RWPE1 (cell line): ENCODE data around the gene ILDR1.

Experiments
- CTCF ChIA-PET: fragments of 350-600 bp; sonication (Branson Sonifier 250); formaldehyde crosslinking; extraction: SDS; loops from one replicate; lab custom pipeline; 2021; lab: Yijun Ruan, JAX
- POLR2A ChIA-PET: fragments of 400-600 bp; formaldehyde crosslinking; extraction: SDS; loops from one replicate; lab custom pipeline; 2020; ENCODE audit warnings: antibody characterized with exemption; ENCODE audit not compliant: low non-redundant PET; lab: Yijun Ruan, JAX
- DNase-seq: peaks from one replicate; pipeline ENCODE4 v3.0.0; 2012; ENCODE audit warnings: low spot score
- H3K27ac ChIP-seq: fragments of 450-650 bp; 2 replicates; pipeline ENCODE4 v1.5.1; 2017
- TF ChIP-seq, protein P1 (sequence below): fragments of 450-650 bp; conservative IDR thresholded peaks from 2 replicates; pipeline ENCODE4 v1.5.1; 2017; ENCODE audit warnings: low read depth, mild to moderate bottlenecking

The ILDR1 gene

DNA sequence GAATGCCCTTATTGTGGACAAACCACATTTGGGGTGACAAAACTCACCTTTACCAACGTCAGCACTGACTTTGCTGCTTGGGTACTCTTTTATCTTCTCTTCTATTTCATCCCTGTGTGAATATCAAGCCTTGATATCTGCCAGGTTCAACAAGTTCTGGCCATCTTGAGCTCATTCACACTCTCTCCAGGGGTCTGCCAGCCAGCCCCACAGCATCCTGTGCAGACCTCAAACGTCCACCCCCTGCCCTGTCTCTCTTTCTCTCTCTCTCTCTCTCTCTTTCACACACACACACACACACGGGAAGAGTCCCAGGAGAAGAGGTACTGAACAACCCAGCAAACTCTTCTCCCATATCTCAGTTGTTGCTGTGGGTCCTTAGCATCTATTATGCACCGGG, 10.7 kb downstream of the ILDR1 start:
- DNase-seq: no peak
- no peak overlapping the region for H3K27ac ChIP-seq
- TF ChIP-seq, protein P1, sequence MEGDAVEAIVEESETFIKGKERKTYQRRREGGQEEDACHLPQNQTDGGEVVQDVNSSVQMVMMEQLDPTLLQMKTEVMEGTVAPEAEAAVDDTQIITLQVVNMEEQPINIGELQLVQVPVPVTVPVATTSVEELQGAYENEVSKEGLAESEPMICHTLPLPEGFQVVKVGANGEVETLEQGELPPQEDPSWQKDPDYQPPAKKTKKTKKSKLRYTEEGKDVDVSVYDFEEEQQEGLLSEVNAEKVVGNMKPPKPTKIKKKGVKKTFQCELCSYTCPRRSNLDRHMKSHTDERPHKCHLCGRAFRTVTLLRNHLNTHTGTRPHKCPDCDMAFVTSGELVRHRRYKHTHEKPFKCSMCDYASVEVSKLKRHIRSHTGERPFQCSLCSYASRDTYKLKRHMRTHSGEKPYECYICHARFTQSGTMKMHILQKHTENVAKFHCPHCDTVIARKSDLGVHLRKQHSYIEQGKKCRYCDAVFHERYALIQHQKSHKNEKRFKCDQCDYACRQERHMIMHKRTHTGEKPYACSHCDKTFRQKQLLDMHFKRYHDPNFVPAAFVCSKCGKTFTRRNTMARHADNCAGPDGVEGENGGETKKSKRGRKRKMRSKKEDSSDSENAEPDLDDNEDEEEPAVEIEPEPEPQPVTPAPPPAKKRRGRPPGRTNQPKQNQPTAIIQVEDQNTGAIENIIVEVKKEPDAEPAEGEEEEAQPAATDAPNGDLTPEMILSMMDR: no peak
- ChIA-PET POLR2A (no interaction called here), CTCF (no interaction called here)

- DNase-seq: no peak
Measured at GRCh38 chr3:122010506-122010905, 11.5 kb downstream of the ILDR1 start.

GRCh38 chr3:122008166-122008565, 13.9 kb downstream of the ILDR1 start:
- TF ChIP-seq, protein P1: no peak
- no peak overlapping the region for H3K27ac ChIP-seq
- POLR2A ChIA-PET: no interaction called here
- no peak for DNase-seq
- CTCF ChIA-PET: no interaction called here

More at GRCh38 chr3:122010506-122010905, 11.5 kb downstream of the ILDR1 start:
- ChIA-PET CTCF (no interaction called here), POLR2A (no interaction called here)
- TF ChIP-seq, protein P1: no peak
- no peak overlapping the region for H3K27ac ChIP-seq

GRCh38 chr3:122006267-122006666, 15.8 kb downstream of the ILDR1 start:
- H3K27ac ChIP-seq: no peak overlapping the region
- no peak for DNase-seq
- TF ChIP-seq, protein P1: no peak
- CTCF ChIA-PET: no interaction called here
- POLR2A ChIA-PET: no interaction called here

- TF ChIP-seq, protein P1: no peak
- no peak overlapping the region for H3K27ac ChIP-seq
- POLR2A ChIA-PET: no interaction called here
- CTCF ChIA-PET: no interaction called here
- no peak for DNase-seq
Measured at GRCh38 chr3:122004991-122005565, 17.0 kb downstream of the ILDR1 start.

DNA sequence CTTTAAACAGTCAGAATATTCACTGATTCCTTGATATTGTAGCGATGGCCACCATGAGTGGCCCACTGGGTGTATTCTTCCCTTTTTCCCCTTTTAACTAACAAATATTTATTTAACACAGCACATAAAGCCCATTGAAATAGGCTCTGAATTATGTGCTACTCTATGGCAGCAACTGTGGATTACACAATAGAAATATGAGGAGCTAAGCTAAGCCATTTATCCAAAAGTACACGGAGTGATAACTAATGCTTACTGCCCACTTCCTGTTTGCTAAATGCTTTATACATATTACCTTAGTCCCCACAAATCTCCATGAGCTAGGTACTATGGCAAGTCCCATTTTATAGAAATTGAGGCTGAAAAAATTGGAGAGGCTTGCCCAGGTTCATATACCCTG, 17.9 kb downstream of the ILDR1 start:
- no peak for DNase-seq
- TF ChIP-seq, protein P1: no peak
- H3K27ac ChIP-seq: no peak overlapping the region
- ChIA-PET POLR2A (no interaction called here), CTCF (interaction anchor here (0.6 kb wide), 1 partner anchor 10 kb away, joined by 3 read pairs; no protein-coding TSS in a partner anchor)
